Parathyroid adenoma (tissue), 2 donors: ENCODE measurements around the gene VENTX.

ENCODE experiments used
- H2AFZ ChIP-seq: fragments of 300-600 bp; sonication (generic); one replicate; pipeline ENCODE4 v1.7.0; 2017; ENCODE audit warnings: antibody characterized with exemption, mild to moderate bottlenecking
- H3K27ac ChIP-seq: fragments of 300-600 bp; sonication (generic); one replicate; pipeline ENCODE4 v1.7.0; 2017
- H3K27me3 ChIP-seq: fragments of 300-600 bp; sonication (generic); one replicate; pipeline ENCODE4 v1.7.0; 2017; ENCODE audit warnings: low read length; ENCODE audit not compliant: control insufficient read depth, insufficient read depth
- H3K36me3 ChIP-seq: fragments of 300-600 bp; sonication (generic); one replicate; pipeline ENCODE4 v1.7.0; 2017; ENCODE audit warnings: low read length; ENCODE audit not compliant: control insufficient read depth, insufficient read depth
- H3K4me1 ChIP-seq: fragments of 300-600 bp; sonication (generic); one replicate; pipeline ENCODE4 v1.7.0; 2017; ENCODE audit warnings: control low read depth
- H3K4me2 ChIP-seq: fragments of 300-600 bp; sonication (generic); one replicate; pipeline ENCODE4 v1.7.0; 2017; ENCODE audit warnings: low read length
- H3K4me3 ChIP-seq: fragments of 300-600 bp; sonication (generic); one replicate; pipeline ENCODE4 v1.7.0; 2017; ENCODE audit warnings: low read depth, low read length
- H3K79me2 ChIP-seq: fragments of 300-600 bp; sonication (generic); one replicate; pipeline ENCODE4 v1.7.0; 2017; ENCODE audit warnings: control low read depth
- H3K9ac ChIP-seq: fragments of 300-600 bp; sonication (generic); one replicate; pipeline ENCODE4 v1.7.0; 2017; ENCODE audit warnings: mild to moderate bottlenecking
- H3K9me3 ChIP-seq: fragments of 300-600 bp; sonication (generic); one replicate; pipeline ENCODE4 v1.7.0; 2017; ENCODE audit warnings: low read length; ENCODE audit not compliant: control insufficient read depth
- TF ChIP-seq, protein P1 (sequence below): fragments of 300-600 bp; sonication (generic); IDR thresholded peaks from one replicate; pipeline ENCODE4 v1.7.0; 2017; ENCODE audit warnings: antibody characterized with exemption, mild to moderate bottlenecking
- donor health status: primary hyperparathyroidism.

The VENTX gene

DNA sequence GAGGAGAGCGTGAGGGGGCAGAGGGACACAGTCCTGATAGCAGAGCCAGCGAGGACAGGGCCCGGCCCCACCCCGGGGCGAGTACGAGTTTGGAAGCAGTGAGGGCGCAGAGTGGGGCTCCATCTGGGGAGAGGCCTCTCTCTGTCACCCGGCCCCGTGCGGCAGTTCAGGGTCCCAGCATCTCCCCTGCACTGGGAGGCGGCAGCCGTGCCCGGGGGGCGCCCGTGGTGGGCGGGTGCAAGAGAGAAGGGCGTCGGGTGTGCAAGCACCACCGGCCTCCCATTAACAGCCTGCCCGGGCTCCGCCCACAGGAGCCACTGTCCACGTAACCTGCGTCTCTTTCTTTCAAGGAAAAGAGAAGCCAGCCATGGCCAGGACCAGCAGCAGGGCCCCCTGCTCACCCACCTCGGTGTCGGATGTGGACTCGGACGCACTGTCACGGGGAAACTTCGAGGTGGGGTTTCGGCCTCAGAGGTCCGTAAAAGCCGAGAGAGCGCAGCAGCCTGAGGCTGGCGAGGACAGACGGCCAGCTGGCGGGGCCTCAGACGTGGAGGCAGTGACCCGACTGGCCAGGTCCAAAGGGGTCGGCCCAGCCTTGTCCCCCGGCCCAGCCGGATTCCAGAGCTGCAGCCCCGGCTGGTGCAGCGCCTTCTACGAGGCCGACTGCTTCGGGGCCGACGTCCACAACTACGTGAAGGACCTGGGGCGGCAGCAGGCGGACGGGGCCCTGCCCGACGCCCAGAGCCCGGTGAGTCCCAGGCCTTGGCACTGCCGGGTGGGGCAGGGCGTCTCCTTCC, 36.3 kb upstream of the VENTX start:
- no peaks in the 10 kb centered on the region for H3K36me3 ChIP-seq
- H3K79me2 ChIP-seq: no peaks in the 10 kb centered on the region
- no peak overlapping the region for H3K27ac ChIP-seq
- no peaks in the 10 kb centered on the region for H3K4me1 ChIP-seq
- H3K4me2 ChIP-seq: no peak overlapping the region
- no peak overlapping the region for H3K9ac ChIP-seq
- no peaks in the 10 kb centered on the region for H3K9me3 ChIP-seq
- H3K4me3 ChIP-seq: no peak overlapping the region
- TF ChIP-seq, protein P1, sequence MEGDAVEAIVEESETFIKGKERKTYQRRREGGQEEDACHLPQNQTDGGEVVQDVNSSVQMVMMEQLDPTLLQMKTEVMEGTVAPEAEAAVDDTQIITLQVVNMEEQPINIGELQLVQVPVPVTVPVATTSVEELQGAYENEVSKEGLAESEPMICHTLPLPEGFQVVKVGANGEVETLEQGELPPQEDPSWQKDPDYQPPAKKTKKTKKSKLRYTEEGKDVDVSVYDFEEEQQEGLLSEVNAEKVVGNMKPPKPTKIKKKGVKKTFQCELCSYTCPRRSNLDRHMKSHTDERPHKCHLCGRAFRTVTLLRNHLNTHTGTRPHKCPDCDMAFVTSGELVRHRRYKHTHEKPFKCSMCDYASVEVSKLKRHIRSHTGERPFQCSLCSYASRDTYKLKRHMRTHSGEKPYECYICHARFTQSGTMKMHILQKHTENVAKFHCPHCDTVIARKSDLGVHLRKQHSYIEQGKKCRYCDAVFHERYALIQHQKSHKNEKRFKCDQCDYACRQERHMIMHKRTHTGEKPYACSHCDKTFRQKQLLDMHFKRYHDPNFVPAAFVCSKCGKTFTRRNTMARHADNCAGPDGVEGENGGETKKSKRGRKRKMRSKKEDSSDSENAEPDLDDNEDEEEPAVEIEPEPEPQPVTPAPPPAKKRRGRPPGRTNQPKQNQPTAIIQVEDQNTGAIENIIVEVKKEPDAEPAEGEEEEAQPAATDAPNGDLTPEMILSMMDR: no peak
- H2AFZ ChIP-seq: no peak overlapping the region
- no peaks in the 10 kb centered on the region for H3K27me3 ChIP-seq

DNA sequence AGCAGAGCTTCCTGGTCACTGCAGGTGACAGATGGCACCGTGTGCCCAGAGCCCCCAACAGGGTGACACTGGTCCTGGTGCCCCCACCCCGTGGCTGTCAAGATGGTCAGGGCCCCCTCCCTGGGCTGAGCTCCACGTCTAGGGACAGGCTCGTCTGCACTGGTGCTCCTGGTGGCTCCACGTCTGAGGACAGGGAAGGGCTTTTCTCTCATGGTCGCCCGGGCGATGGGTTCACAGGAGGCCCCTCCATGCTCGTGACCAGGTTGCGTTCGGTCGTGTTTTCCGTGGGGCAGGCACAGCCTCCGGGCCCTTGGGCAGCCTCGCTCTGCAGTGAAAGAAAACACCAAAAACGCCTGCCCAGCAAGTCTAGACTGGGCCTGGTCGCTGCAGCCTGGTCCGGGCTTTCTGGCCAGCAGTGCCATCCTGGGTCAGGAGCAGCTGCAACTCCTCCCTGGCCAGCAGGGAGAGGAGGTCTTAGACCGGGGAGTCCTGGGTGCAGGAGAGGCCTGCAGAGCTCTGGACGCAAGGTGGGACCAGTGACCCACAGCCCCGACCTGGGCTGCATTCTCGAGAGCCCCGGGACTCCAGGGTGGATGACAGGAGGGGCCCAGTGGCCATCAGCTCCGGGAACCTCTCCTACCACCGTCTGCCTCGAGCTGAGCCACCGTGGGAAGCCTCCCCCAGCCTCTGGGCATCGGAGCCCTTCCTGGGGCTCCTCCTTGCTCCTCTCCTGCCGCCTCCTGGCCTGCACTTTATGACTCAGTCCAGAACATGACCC, 35.5 kb upstream of the VENTX start:
- Histone ChIP-seq H3K9me3 (no peaks in the 10 kb centered on the region), H3K79me2 (no peaks in the 10 kb centered on the region), H3K27ac (no peak overlapping the region), H3K9ac (no peak overlapping the region), H3K36me3 (no peaks in the 10 kb centered on the region), H3K4me3 (no peak overlapping the region), H3K27me3 (no peaks in the 10 kb centered on the region), H3K4me1 (no peaks in the 10 kb centered on the region), H3K4me2 (no peak overlapping the region), H2AFZ (no peak overlapping the region)
- TF ChIP-seq, protein P1: no peak

DNA sequence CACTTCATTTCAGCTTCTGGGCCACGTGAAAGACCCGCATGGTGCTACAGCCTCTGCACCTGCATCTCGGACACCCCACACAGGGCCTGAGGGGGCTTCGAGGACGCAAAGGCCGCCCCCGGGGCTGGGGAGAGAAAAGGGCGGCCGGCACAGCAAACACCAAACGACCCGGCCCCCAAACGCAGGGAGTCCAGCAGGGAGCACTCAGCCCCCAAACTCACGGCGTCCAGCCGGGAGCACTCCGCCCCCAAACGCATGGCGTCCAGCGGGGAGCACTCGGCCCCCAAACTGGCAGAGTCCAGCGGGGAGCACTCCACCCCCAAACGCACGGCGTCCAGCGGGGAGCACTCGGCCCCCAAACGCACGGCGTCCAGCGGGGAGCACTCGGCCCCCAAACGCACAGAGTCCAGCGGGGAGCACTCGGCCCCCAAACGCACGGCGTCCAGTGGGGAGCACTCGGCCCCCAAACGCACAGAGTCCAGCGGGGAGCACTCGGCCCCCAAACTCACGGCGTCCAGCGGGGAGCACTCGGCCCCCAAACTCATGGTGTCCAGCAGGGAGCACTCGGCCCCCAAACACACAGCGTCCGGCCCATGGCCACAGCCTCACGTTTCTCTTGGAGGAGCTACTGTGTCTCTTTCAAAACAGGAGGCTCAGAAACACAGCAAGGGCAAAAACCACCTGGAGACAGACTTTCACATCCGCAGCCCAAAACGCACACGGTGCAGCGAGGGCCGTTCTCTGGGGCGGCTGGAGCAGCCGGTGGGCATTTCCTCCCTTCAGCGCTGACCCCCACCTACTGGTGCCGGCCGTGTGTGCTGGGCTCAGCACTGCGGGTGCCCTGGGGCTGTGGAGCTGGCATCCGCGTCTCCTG, 34.6 kb upstream of the VENTX start:
- Histone ChIP-seq H3K4me3 (no peak overlapping the region), H3K4me1 (no peaks in the 10 kb centered on the region), H3K36me3 (no peaks in the 10 kb centered on the region), H3K27ac (no peak overlapping the region), H2AFZ (no peak overlapping the region), H3K79me2 (no peaks in the 10 kb centered on the region), H3K4me2 (no peak overlapping the region), H3K9ac (no peak overlapping the region), H3K9me3 (no peaks in the 10 kb centered on the region), H3K27me3 (no peaks in the 10 kb centered on the region)
- TF ChIP-seq, protein P1: no peak

DNA sequence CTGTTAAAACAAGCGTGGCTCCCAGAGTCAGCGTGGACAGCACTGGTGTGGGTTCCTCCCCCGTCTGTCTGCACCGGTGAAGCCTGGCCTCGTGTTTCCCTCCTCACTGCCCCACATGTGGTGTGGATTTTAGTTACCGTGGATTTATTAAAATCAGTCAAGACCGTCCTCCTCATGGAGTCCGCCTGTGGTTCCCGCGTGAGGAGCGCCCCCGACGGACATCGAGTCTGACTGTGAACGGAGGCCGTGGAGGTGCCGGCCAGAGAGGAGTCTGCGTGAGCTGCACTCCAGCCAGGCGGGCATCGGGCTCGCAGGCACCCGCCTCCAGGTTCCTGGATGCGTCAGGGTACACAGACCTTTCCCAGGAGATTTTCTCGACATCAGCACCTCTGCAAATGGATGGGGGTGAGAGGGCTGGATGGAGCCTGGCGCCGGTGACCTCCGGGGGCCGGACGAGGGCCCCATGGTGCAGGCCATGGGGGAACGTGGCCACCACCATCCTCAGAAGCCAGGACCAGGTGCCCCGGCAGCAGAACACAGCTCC, 33.9 kb upstream of the VENTX start:
- TF ChIP-seq, protein P1: no peak
- H3K4me3 ChIP-seq: no peak overlapping the region
- no peaks in the 10 kb centered on the region for H3K27me3 ChIP-seq
- no peaks in the 10 kb centered on the region for H3K36me3 ChIP-seq
- no peak overlapping the region for H3K4me2 ChIP-seq
- H3K27ac ChIP-seq: no peak overlapping the region
- no peak overlapping the region for H3K9ac ChIP-seq
- no peak overlapping the region for H2AFZ ChIP-seq
- H3K79me2 ChIP-seq: no peaks in the 10 kb centered on the region
- no peaks in the 10 kb centered on the region for H3K4me1 ChIP-seq
- no peaks in the 10 kb centered on the region for H3K9me3 ChIP-seq
